Calu3 (cell line): ENCODE data around the gene WDR36. TPM values are rescaled to one million over a fixed set of nuclear protein-coding genes. Genes with fewer than 3 reads are reported as not detected.
"Not testable (repeated sequence)": the region's sequence is repeated elsewhere in the genome, so short reads cannot be mapped to it uniquely, and the experiment has no call there.

Experiments
- BruUV-seq: library from RNA; stranded (reverse); fragments of 400-500 nt; replicated peaks from 2 replicates; lab custom pipeline; 2021; lab: Mats Ljungman, UMichigan
- CTCF ChIA-PET: fragments of 300-600 bp; sonication (Branson Sonifier 250); formaldehyde crosslinking; loops from one replicate; lab custom pipeline; 2022; ENCODE audit warnings: antibody characterized with exemption; lab: Charles Lee
- DNase-seq: peaks from one replicate; pipeline ENCODE4 v3.0.0; 2022
- H3K27ac Mint-ChIP-seq: one replicate; pipeline ENCODE4 v1.8.0; 2022; ENCODE audit warnings: mixed read lengths; ENCODE audit not compliant: unreplicated experiment
- H3K27me3 Mint-ChIP-seq: one replicate; pipeline ENCODE4 v1.8.0; 2022; ENCODE audit warnings: mixed read lengths; ENCODE audit not compliant: unreplicated experiment
- H3K36me3 Mint-ChIP-seq: one replicate; pipeline ENCODE4 v1.8.0; 2022; ENCODE audit warnings: mild to moderate bottlenecking, moderate library complexity, mixed read lengths; ENCODE audit not compliant: insufficient read depth, unreplicated experiment
- H3K4me1 Mint-ChIP-seq: one replicate; pipeline ENCODE4 v1.8.0; 2022; ENCODE audit warnings: mild to moderate bottlenecking, low read depth, mixed read lengths; ENCODE audit not compliant: unreplicated experiment
- H3K4me3 Mint-ChIP-seq: one replicate; pipeline ENCODE4 v1.8.0; 2022; ENCODE audit warnings: mild to moderate bottlenecking, low read depth, moderate library complexity, mixed read lengths; ENCODE audit not compliant: unreplicated experiment
- H3K9me3 Mint-ChIP-seq: one replicate; pipeline ENCODE4 v1.8.0; 2022; ENCODE audit warnings: low read depth, mixed read lengths; ENCODE audit not compliant: unreplicated experiment
- intact Hi-C: fragments of 100-400 bp; cut with micrococcal nuclease; formaldehyde crosslinking; loops from one replicate; pipeline ENCODE4 v1.10.0; 2022; ENCODE audit not compliant: unreplicated experiment
- total RNA-seq: library from RNA; stranded (reverse); gene quantifications from 2 replicates; pipeline ENCODE4 v1.2.3, GENCODE V29; 2022
- TF ChIP-seq, protein P1 (sequence below): fragments of 200-600 bp; IDR thresholded peaks from one replicate; pipeline ENCODE4 v1.8.0; 2022; ENCODE audit warnings: antibody characterized with exemption; ENCODE audit not compliant: unreplicated experiment

WDR36 gene
- total RNA-seq, 1 experiment from 2014 or later: 48.7 TPM

DNA sequence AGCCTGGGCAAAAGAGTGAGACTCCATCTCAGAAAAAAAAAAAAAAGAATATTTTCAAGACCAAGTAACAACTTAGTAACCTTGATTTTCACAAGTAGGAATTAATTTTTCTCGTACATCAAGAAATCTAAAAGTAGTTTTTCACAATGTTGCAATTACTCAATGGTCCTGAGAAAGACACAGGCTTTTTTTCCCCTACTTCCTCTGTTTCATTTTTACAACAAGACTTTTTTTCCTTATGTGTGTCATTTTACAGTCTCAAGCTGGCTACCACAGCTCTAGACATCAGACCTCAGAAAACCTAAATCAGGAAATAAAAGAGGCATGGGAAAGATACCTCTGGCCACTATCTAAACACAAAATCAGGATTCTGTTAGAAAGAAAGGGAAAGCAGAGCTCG is 45.9 kb downstream of the WDR36 start:
- intact Hi-C loops: no loop called here
- no peaks in the 10 kb centered on the region for H3K27me3 Mint-ChIP-seq
- CTCF ChIA-PET: no interaction called here

GRCh38 chr5:111141471-111141870 is 49.3 kb downstream of the WDR36 start:
- H3K27me3 Mint-ChIP-seq, intact Hi-C loops, CTCF ChIA-PET: not testable (repeated sequence)

More for the DNA sequence above, 45.9 kb downstream of the WDR36 start:
- DNase-seq: no peak
- H3K4me3 Mint-ChIP-seq: no peak overlapping the region
- TF ChIP-seq, protein P1, sequence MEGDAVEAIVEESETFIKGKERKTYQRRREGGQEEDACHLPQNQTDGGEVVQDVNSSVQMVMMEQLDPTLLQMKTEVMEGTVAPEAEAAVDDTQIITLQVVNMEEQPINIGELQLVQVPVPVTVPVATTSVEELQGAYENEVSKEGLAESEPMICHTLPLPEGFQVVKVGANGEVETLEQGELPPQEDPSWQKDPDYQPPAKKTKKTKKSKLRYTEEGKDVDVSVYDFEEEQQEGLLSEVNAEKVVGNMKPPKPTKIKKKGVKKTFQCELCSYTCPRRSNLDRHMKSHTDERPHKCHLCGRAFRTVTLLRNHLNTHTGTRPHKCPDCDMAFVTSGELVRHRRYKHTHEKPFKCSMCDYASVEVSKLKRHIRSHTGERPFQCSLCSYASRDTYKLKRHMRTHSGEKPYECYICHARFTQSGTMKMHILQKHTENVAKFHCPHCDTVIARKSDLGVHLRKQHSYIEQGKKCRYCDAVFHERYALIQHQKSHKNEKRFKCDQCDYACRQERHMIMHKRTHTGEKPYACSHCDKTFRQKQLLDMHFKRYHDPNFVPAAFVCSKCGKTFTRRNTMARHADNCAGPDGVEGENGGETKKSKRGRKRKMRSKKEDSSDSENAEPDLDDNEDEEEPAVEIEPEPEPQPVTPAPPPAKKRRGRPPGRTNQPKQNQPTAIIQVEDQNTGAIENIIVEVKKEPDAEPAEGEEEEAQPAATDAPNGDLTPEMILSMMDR: no peak
- no peaks in the 10 kb centered on the region for H3K4me1 Mint-ChIP-seq
- no TSS peak for BruUV-seq
- no peaks in the 10 kb centered on the region for H3K36me3 Mint-ChIP-seq
- no peaks in the 10 kb centered on the region for H3K9me3 Mint-ChIP-seq
- no peak overlapping the region for H3K27ac Mint-ChIP-seq

GRCh38 chr5:111142932-111143331 is 50.8 kb downstream of the WDR36 start:
- CTCF ChIA-PET: no interaction called here
- Mint-ChIP-seq H3K27ac (no peak overlapping the region), H3K9me3 (no peaks in the 10 kb centered on the region), H3K36me3 (no peaks in the 10 kb centered on the region), H3K4me1 (no peaks in the 10 kb centered on the region), H3K27me3 (peaks cover 16% of the 10 kb centered on the region), H3K4me3 (no peak overlapping the region)
- intact Hi-C loops: no loop called here
- TF ChIP-seq, protein P1: no peak
- BruUV-seq: no TSS peak
- no peak for DNase-seq

More at GRCh38 chr5:111141471-111141870, 49.3 kb downstream of the WDR36 start:
- not testable (repeated sequence) for DNase-seq, BruUV-seq, H3K27ac Mint-ChIP-seq, H3K36me3 Mint-ChIP-seq, H3K4me3 Mint-ChIP-seq, H3K4me1 Mint-ChIP-seq, H3K9me3 Mint-ChIP-seq

DNA sequence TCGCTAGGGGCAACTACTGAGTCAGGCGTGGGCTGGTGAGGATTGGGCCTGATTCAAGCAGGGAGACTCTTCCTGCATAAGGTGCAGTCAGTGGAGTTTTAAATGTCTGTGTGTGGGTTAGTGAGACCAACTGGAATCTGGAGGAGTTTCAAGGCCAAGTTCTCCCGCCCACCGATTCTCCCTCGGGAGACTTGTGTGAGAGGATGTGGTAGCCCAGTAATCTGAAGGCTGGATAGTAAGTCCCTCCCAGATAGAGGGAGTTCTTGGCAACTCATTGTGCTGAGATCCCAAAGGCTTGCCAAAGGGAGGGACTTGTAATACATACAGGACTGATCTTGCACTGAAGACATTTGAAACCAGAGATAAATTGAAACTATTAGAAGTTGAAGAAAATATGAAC is 51.8 kb downstream of the WDR36 start:
- Mint-ChIP-seq H3K36me3 (no peaks in the 10 kb centered on the region), H3K9me3 (no peaks in the 10 kb centered on the region), H3K27ac (no peak overlapping the region), H3K4me1 (no peaks in the 10 kb centered on the region), H3K27me3 (peaks cover 16% of the 10 kb centered on the region), H3K4me3 (no peak overlapping the region)
- CTCF ChIA-PET: no interaction called here
- intact Hi-C loops: no loop called here
- TF ChIP-seq, protein P1: no peak
- no TSS peak for BruUV-seq
- no peak for DNase-seq

- Mint-ChIP-seq H3K4me1 (no peaks in the 10 kb centered on the region), H3K4me3 (no peak overlapping the region), H3K27me3 (peaks cover 16% of the 10 kb centered on the region), H3K36me3 (no peaks in the 10 kb centered on the region), H3K27ac (no peak overlapping the region), H3K9me3 (no peaks in the 10 kb centered on the region)
- intact Hi-C loops: no loop called here
- CTCF ChIA-PET: no interaction called here
- BruUV-seq: no TSS peak
- no peak for DNase-seq
- TF ChIP-seq, protein P1: no peak
Measured at GRCh38 chr5:111144352-111144930, 52.3 kb downstream of the WDR36 start.
